ENCODE data around the gene NGDN. TPM values are rescaled to one million over a fixed set of nuclear protein-coding genes. Genes with fewer than 3 reads are reported as not detected.

Gene NGDN
- total and polyA plus RNA-seq, 3 experiments from 2014 or later = 74.9 to 88.7 (median 82.7) TPM

- no peaks in the 10 kb centered on the region for H3K4me1 ChIP-seq (ENCODE audit: insufficient read depth, low read length)
- no peaks in the 10 kb centered on the region for H3K27me3 ChIP-seq (ENCODE audit: insufficient read depth, low read length, poor library complexity, severe bottlenecking)
- H3K4me1 Mint-ChIP-seq = no peaks in the 10 kb centered on the region
- H3K27ac Mint-ChIP-seq = peak overlapping the region in 1 of 8 donors; percentile 43
- H3K36me3 ChIP-seq (ENCODE audit: insufficient read depth, low read length) = no peaks in the 10 kb centered on the region
- H3K9me3 ChIP-seq (ENCODE audit: low read length) = no peaks in the 10 kb centered on the region
- no peaks in the 10 kb centered on the region for H3K36me3 Mint-ChIP-seq
- no peaks in the 10 kb centered on the region for H3K9me3 Mint-ChIP-seq
- no peak for DNase-seq
- H3K4me3 ChIP-seq (ENCODE audit: low read length) = no peak overlapping the region
- CTCF ChIA-PET = no interaction called here
- H3K4me3 Mint-ChIP-seq = no peak overlapping the region
- peaks cover 14 to 16% of the 10 kb centered on the region in 2 donors for H3K27me3 Mint-ChIP-seq
- H3K27ac ChIP-seq (ENCODE audit: low read depth, low read length) = no peak overlapping the region
- POLR2A ChIA-PET = no interaction called here
These were observed 33.0 kb upstream of the NGDN start for GRCh38 chr14:23436327-23437132.

DNA sequence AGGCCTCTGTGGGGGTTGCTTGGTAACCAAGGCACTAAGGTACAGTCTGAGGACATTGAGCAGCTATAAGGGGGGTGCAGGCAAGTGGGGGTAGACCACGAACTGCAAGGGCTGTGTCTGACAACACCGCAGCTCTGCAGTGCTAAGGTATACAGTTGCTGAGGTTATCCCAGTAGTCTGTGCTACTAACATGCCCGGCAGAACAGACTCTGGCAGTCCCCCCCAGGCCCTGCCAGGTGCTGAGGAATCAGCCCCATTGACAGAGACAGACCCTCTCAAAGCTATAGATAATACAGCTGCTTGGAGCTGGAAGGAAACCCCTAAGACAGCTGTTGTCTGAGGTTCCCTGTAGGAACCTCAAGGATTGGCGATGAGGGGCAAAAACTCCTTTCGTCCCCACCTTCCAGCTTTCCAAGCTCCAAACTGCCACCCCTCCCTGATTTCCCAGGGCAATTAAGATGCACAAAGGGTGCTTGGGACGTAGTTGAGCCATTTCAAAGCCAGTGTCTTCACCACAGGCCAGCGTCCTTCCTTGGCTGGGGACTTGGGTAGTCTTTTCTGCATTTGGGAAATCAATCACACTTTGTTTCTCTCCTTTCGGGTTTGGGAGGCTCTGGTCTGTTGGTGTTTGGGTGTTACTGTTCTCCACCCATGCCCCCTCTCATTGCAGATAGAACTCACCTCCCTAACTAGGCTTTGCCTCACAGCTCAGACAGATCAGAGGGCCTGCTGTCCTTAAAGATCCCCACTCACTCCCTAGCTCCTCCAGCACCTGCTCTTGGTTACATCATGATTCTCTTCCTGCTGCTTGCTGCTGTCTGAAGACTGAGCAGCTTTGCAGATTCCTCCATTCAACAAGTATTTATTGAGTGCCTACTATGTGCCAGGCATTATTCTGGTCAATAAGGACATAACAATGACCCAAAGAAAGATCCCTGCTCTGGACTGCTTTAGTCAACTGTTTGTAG lies 32.1 kb upstream of the NGDN start:
- Mint-ChIP-seq H3K27ac (no peak overlapping the region), H3K27me3 (peaks cover 16 to 17% of the 10 kb centered on the region in 2 donors), H3K36me3 (no peaks in the 10 kb centered on the region), H3K4me1 (no peaks in the 10 kb centered on the region), H3K4me3 (no peak overlapping the region), H3K9me3 (no peaks in the 10 kb centered on the region)
- Histone ChIP-seq H3K4me3 (ENCODE audit: low read length) (no peak overlapping the region), H3K27me3 (ENCODE audit: insufficient read depth, low read length, poor library complexity, severe bottlenecking) (no peaks in the 10 kb centered on the region), H3K27ac (ENCODE audit: low read depth, low read length) (no peak overlapping the region), H3K9me3 (ENCODE audit: low read length) (no peaks in the 10 kb centered on the region), H3K36me3 (ENCODE audit: insufficient read depth, low read length) (no peaks in the 10 kb centered on the region), H3K4me1 (ENCODE audit: insufficient read depth, low read length) (no peaks in the 10 kb centered on the region)
- ChIA-PET CTCF (interaction anchor here (0.8 kb wide), 1 partner anchor 62 kb away, joined by 3 read pairs; no protein-coding TSS in a partner anchor), POLR2A (no interaction called here)
- no peak for DNase-seq

DNA sequence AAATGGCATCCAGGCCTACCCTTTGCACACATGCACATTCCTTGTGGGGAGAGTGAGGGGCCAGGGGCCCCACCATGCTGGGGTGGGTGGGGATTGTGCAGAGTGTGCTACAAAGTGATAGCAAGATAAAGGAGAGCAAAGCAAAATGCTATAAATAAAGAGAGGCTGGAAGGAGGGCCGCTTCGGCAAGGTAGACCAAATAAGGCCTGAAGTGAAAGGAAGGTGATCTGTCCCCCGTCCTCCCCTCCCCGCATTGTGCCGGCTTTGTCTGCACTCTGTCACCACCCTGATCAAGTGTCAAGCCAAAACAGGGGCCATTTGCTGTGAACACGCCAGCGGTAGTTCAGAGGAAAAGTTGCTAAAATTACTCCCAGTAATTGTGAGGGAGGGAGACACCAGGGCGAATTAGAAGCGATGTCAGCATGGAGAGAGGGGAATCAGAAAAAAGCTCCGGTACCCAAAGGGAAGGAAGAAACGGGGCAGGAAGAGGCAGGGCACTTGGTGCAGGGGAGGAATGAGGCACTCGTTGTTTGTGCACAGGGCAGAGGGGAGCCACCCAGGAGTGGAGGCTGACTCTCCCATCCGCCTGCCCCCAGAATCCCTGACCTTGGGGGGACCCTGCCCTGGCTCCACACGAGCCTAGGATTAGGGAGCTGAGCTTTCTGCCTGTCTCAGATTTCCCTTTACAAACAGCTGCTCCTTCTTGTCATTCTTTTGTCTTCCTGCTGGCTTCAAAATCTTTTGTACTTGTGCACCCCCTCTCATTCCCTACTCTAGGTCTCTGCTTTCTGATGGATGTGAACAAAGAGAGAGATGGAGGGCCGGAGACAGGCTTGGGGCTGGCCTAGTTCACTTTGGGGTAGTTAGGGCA lies 31.2 kb upstream of the NGDN start:
- ChIA-PET POLR2A (no interaction called here), CTCF (no interaction called here)
- Mint-ChIP-seq H3K4me3 (no peak overlapping the region), H3K4me1 (no peaks in the 10 kb centered on the region), H3K36me3 (no peaks in the 10 kb centered on the region), H3K27ac (peak overlapping the region in 1 of 8 donors; percentile 4), H3K9me3 (no peaks in the 10 kb centered on the region), H3K27me3 (peaks cover 12 to 19% of the 10 kb centered on the region in 2 donors)
- H3K27me3 ChIP-seq (ENCODE audit: insufficient read depth, low read length, poor library complexity, severe bottlenecking) = no peaks in the 10 kb centered on the region
- no peak overlapping the region for H3K4me3 ChIP-seq (ENCODE audit: low read length)
- H3K36me3 ChIP-seq (ENCODE audit: insufficient read depth, low read length) = no peaks in the 10 kb centered on the region
- H3K9me3 ChIP-seq (ENCODE audit: low read length) = no peaks in the 10 kb centered on the region
- no peak for DNase-seq
- no peak overlapping the region for H3K27ac ChIP-seq (ENCODE audit: low read depth, low read length)
- H3K4me1 ChIP-seq (ENCODE audit: insufficient read depth, low read length) = no peaks in the 10 kb centered on the region

GRCh38 chr14:23439107-23439835 lies 30.2 kb upstream of the NGDN start:
- Histone ChIP-seq H3K27me3 (ENCODE audit: insufficient read depth, low read length, poor library complexity, severe bottlenecking) (no peaks in the 10 kb centered on the region), H3K4me3 (ENCODE audit: low read length) (no peak overlapping the region), H3K9me3 (ENCODE audit: low read length) (no peaks in the 10 kb centered on the region), H3K4me1 (ENCODE audit: insufficient read depth, low read length) (no peaks in the 10 kb centered on the region), H3K36me3 (ENCODE audit: insufficient read depth, low read length) (no peaks in the 10 kb centered on the region), H3K27ac (ENCODE audit: low read depth, low read length) (no peak overlapping the region)
- POLR2A ChIA-PET = no interaction called here
- Mint-ChIP-seq H3K4me1 (no peaks in the 10 kb centered on the region), H3K36me3 (no peaks in the 10 kb centered on the region), H3K27me3 (peaks cover 9 to 19% of the 10 kb centered on the region in 2 donors), H3K27ac (peak overlapping the region in 1 of 8 donors; percentile 25), H3K9me3 (no peaks in the 10 kb centered on the region), H3K4me3 (no peak overlapping the region)
- DNase-seq = no peak
- CTCF ChIA-PET = no interaction called here

DNA sequence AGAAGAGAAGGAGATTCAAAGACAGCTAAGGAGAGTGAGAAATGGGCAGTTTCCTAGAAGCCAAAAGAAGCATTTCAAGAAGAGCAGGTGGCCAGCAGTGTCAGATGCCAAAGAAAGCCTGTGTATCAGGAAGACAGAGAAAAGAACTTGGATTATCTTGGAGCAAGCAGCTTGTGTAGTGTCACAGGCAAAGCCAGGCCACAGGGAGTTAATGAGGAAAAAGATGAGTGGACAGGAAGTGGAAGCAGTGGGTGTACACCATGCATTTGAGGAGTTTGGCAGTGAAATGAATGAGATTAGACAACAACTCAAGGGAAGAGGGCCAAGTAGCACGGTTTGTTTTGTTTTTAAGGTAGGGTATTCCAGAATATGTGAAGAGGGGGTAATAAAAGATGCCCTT lies 28.4 kb upstream of the NGDN start:
- CTCF ChIA-PET = no interaction called here
- POLR2A ChIA-PET = no interaction called here
- H3K9me3 ChIP-seq (ENCODE audit: low read length) = no peaks in the 10 kb centered on the region
- Mint-ChIP-seq H3K4me3 (no peak overlapping the region), H3K9me3 (no peaks in the 10 kb centered on the region), H3K27me3 (peaks cover 8 to 14% of the 10 kb centered on the region in 2 donors), H3K36me3 (no peaks in the 10 kb centered on the region), H3K4me1 (no peaks in the 10 kb centered on the region), H3K27ac (peak overlapping the region in 1 of 8 donors; percentile 23)
- no peaks in the 10 kb centered on the region for H3K27me3 ChIP-seq (ENCODE audit: insufficient read depth, low read length, poor library complexity, severe bottlenecking)
- no peaks in the 10 kb centered on the region for H3K4me1 ChIP-seq (ENCODE audit: insufficient read depth, low read length)
- no peaks in the 10 kb centered on the region for H3K36me3 ChIP-seq (ENCODE audit: insufficient read depth, low read length)
- no peak overlapping the region for H3K27ac ChIP-seq (ENCODE audit: low read depth, low read length)
- no peak overlapping the region for H3K4me3 ChIP-seq (ENCODE audit: low read length)
- DNase-seq = no peak

- H3K27ac Mint-ChIP-seq = peak overlapping the region in 1 of 8 donors; percentile 81
- Histone ChIP-seq H3K36me3 (ENCODE audit: insufficient read depth, low read length) (no peaks in the 10 kb centered on the region), H3K9me3 (ENCODE audit: low read length) (no peaks in the 10 kb centered on the region), H3K4me3 (ENCODE audit: low read length) (no peak overlapping the region), H3K27me3 (ENCODE audit: insufficient read depth, low read length, poor library complexity, severe bottlenecking) (no peaks in the 10 kb centered on the region), H3K27ac (ENCODE audit: low read depth, low read length) (no peak overlapping the region), H3K4me1 (ENCODE audit: insufficient read depth, low read length) (no peaks in the 10 kb centered on the region)
- peaks cover 5 to 14% of the 10 kb centered on the region in 2 donors for H3K27me3 Mint-ChIP-seq
- no peaks in the 10 kb centered on the region for H3K4me1 Mint-ChIP-seq
- POLR2A ChIA-PET = no interaction called here
- H3K4me3 Mint-ChIP-seq = no peak overlapping the region
- no peaks in the 10 kb centered on the region for H3K9me3 Mint-ChIP-seq
- no peak for DNase-seq
- H3K36me3 Mint-ChIP-seq = no peaks in the 10 kb centered on the region
- CTCF ChIA-PET = no interaction called here
These were observed 26.7 kb upstream of the NGDN start for GRCh38 chr14:23442721-23443356.

DNA sequence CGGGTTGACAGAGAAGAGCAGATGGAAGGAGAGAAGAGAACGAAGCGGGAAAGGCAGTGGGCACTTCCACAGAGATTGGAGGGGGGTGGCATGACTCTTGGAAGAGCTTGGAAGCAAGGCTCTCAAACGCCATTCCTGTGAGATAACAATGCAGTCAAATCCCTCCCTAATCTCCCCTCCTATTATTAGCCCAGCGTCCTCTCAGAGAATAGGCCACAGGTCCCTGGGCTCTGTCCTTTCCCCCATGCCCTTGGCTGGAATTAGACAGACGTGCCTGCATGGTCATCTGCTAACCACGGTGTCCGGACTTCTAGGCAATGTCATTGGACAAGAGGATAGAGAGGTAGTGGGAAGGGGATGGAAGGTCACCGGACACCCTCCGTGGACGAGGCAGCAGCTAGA lies 26.1 kb upstream of the NGDN start:
- Histone ChIP-seq H3K9me3 (ENCODE audit: low read length) (no peaks in the 10 kb centered on the region), H3K4me3 (ENCODE audit: low read length) (no peak overlapping the region), H3K27ac (ENCODE audit: low read depth, low read length) (no peak overlapping the region), H3K36me3 (ENCODE audit: insufficient read depth, low read length) (no peaks in the 10 kb centered on the region), H3K27me3 (ENCODE audit: insufficient read depth, low read length, poor library complexity, severe bottlenecking) (no peaks in the 10 kb centered on the region), H3K4me1 (ENCODE audit: insufficient read depth, low read length) (no peaks in the 10 kb centered on the region)
- H3K36me3 Mint-ChIP-seq = no peaks in the 10 kb centered on the region
- POLR2A ChIA-PET = no interaction called here
- H3K9me3 Mint-ChIP-seq = no peaks in the 10 kb centered on the region
- no peaks in the 10 kb centered on the region for H3K4me1 Mint-ChIP-seq
- CTCF ChIA-PET = no interaction called here
- DNase-seq = no peak
- no peak overlapping the region for H3K4me3 Mint-ChIP-seq
- peaks cover 4 to 14% of the 10 kb centered on the region in 2 donors for H3K27me3 Mint-ChIP-seq
- H3K27ac Mint-ChIP-seq = no peak overlapping the region

Data from CD8-positive, alpha-beta memory T cell (primary cell).